Measurements from ENCODE around the gene SLC16A5.

- TF ChIP-seq POLR2A (IDR thresholded peaks at IDR 0.05) (no peak), EP300 (IDR thresholded peaks at IDR 0.05; ENCODE audit: low read depth) (no peak), POLR2AphosphoS5 (IDR thresholded peaks at IDR 0.05) (no peak)
Measured at GRCh38 chr17:75098861-75099260, 11.1 kb downstream of the SLC16A5 start.
